HepG2 (cell line): ENCODE data around the gene HBS1L. TPM values are rescaled to one million over a fixed set of nuclear protein-coding genes. Genes with fewer than 3 reads are reported as not detected.

Experiments used
- ATAC-seq: fragments of 200-7000 bp; cut with Tn5 transposase; 3 replicates; pipeline ENCODE4 v1.9.1; 2020; ENCODE audit warnings: mild to moderate bottlenecking, moderate library complexity
- BruUV-seq: library from RNA; stranded (reverse); fragments of 400-500 nt; replicated peaks from 2 replicates; lab custom pipeline; 2021; lab: Mats Ljungman, UMichigan
- CTCF ChIA-PET: fragments of 300-600 bp; formaldehyde crosslinking; extraction: SDS; loops from one replicate; lab custom pipeline; 2021; ENCODE audit warnings: low total read pairs, inconsistent platforms, low intra/inter-chr PET ratio; lab: Yijun Ruan, JAX
- POLR2A ChIA-PET: fragments of 350-600 bp; sonication (Branson Sonifier 250); formaldehyde crosslinking; loops from one replicate; lab custom pipeline; 2020; ENCODE audit warnings: antibody characterized with exemption, inconsistent platforms; lab: Yijun Ruan, JAX
- DNase-seq: peaks from one replicate; pipeline ENCODE4 v3.0.0-alpha.2; 2015; ENCODE audit warnings: low spot score
- FAIRE-seq: peaks from 3 replicates; lab custom pipeline; 2011; peaks lifted over from hg19 to GRCh38; lab: Jason Lieb, UNC
- H2AFZ ChIP-seq: one replicate; pipeline ENCODE4 v1.6.1; 2011; ENCODE audit warnings: low read length, inconsistent platforms
- H3K27ac ChIP-seq: fragments of 300-600 bp; 3 replicates; pipeline ENCODE4 v1.8.0; 2011; ENCODE audit warnings: mixed run types, mild to moderate bottlenecking, mixed read lengths, low read length, inconsistent platforms; ENCODE audit not compliant: insufficient read depth; ENCODE audit errors: extremely low read length
- H3K27me3 ChIP-seq, 2 experiments: fragments of 200-600 bp in 1 of 2; 2 replicates in 1 of 2; 3 replicates in 1 of 2; pipeline versions ENCODE4 v1.6.0 to v1.8.0; 2011; ENCODE audit warnings: low read length in 2 of 2, mild to moderate bottlenecking in 2 of 2, moderate library complexity in 2 of 2, inconsistent platforms in 1 of 2; ENCODE audit not compliant: insufficient read depth in 2 of 2, control insufficient read depth in 1 of 2
- H3K36me3 ChIP-seq, 2 experiments: fragments of 200-600 bp in 1 of 2; replicated peaks in 1 of 2; 2 replicates in 1 of 2; 3 replicates in 1 of 2; pipeline versions ENCODE4 v1.5.1 to v1.8.0; 2011; ENCODE audit warnings: low read length in 2 of 2, inconsistent platforms in 1 of 2; ENCODE audit not compliant: insufficient read depth in 2 of 2, control insufficient read depth in 1 of 2
- H3K4me1 ChIP-seq: 2 replicates; pipeline ENCODE4 v1.5.1; 2012; ENCODE audit warnings: low read length, inconsistent platforms; ENCODE audit not compliant: insufficient read depth
- H3K4me2 ChIP-seq: 2 replicates; pipeline ENCODE4 v1.6.0; 2011; ENCODE audit warnings: low read depth, low read length, inconsistent platforms
- H3K4me3 ChIP-seq, 3 experiments: fragments of 200-600 bp in 1 of 3; sonication (generic), shearing (Covaris generic) in 1 of 3; replicated peaks in 1 of 3; 2 replicates each; pipeline ENCODE4 v1.5.1; 2011 to 2016; ENCODE audit warnings: low read length in 3 of 3, inconsistent platforms in 2 of 3, low read depth in 2 of 3, mild to moderate bottlenecking in 2 of 3, control low read depth in 1 of 3, mixed read lengths in 1 of 3; ENCODE audit not compliant: insufficient read depth in 1 of 3
- H3K79me2 ChIP-seq: one replicate; pipeline ENCODE4 v1.6.1; 2011; ENCODE audit warnings: low read length, inconsistent platforms; ENCODE audit not compliant: insufficient read depth
- H3K9ac ChIP-seq: 2 replicates; pipeline ENCODE4 v1.6.0; 2011; ENCODE audit warnings: mild to moderate bottlenecking, low read depth, low read length, inconsistent platforms; ENCODE audit not compliant: insufficient read depth
- H3K9me3 ChIP-seq: 2 replicates; pipeline ENCODE4 v1.5.1; 2012; ENCODE audit warnings: mild to moderate bottlenecking, low read length
- H4K20me1 ChIP-seq: 2 replicates; pipeline ENCODE4 v1.6.0; 2011; ENCODE audit warnings: inconsistent platforms, mild to moderate bottlenecking, low read length, moderate library complexity; ENCODE audit not compliant: insufficient read depth
- ATM ChIP-seq: fragments of 450-650 bp; IDR thresholded peaks from 2 replicates; pipeline ENCODE4 v1.7.1; 2017; ENCODE audit warnings: mild to moderate bottlenecking, borderline replicate concordance
- CBX2 ChIP-seq, 2 experiments: fragments of 200-600 bp in 1 of 2; sonication (generic); formaldehyde crosslinking in 1 of 2; IDR thresholded peaks; 2 replicates each; pipeline versions ENCODE4 v1.7.0 to v1.8.1; 2018 to 2022; ENCODE audit warnings: low read depth in 2 of 2, low read length in 1 of 2, mild to moderate bottlenecking in 1 of 2, missing genetic modification reagents in 1 of 2
- EEA1 ChIP-seq: sonication (generic); formaldehyde crosslinking; IDR thresholded peaks from 2 replicates; pipeline ENCODE4 v1.5.1; 2020; ENCODE audit warnings: mild to moderate bottlenecking, missing genetic modification reagents, borderline replicate concordance
- HDAC6 ChIP-seq: fragments of 200-600 bp; sonication (generic); IDR thresholded peaks from 2 replicates; pipeline ENCODE4 v1.7.0; 2017; ENCODE audit warnings: mild to moderate bottlenecking, antibody characterized with exemption, low read length, low read depth
- KMT2B ChIP-seq: IDR thresholded peaks from 2 replicates; pipeline ENCODE4 v1.6.1; 2016; ENCODE audit warnings: missing genetic modification reagents, missing compliant biosample characterization
- MAZ ChIP-seq, 2 experiments: sonication (generic) in 1 of 2; formaldehyde crosslinking in 1 of 2; IDR thresholded peaks; 2 replicates each; pipeline versions ENCODE4 v1.5.0 to v1.6.1; 2012 to 2020; ENCODE audit warnings: low read depth in 2 of 2, mild to moderate bottlenecking in 2 of 2, borderline replicate concordance in 1 of 2, improper control_type of control experiment in 1 of 2, low read length in 1 of 2, missing genetic modification reagents in 1 of 2, moderate library complexity in 1 of 2
- U2AF1 ChIP-seq: fragments of 200-400 bp; formaldehyde crosslinking; optimal IDR thresholded peaks from 2 replicates; pipeline ENCODE3; 2017; ENCODE audit warnings: mild to moderate bottlenecking, low read depth, low read length
- ZNF124 ChIP-seq: sonication (generic); formaldehyde crosslinking; IDR thresholded peaks from 2 replicates; pipeline ENCODE4 v1.4.0; 2020; ENCODE audit warnings: missing genetic modification reagents
- ZNF224 ChIP-seq: sonication (generic); formaldehyde crosslinking; IDR thresholded peaks from 2 replicates; pipeline ENCODE4 v1.5.0; 2020; ENCODE audit warnings: mild to moderate bottlenecking, missing genetic modification reagents
- WGBS: methylation state at CpG from one replicate; pipeline ENCODE4 v1.1.6; 2017; ENCODE audit warnings: low lambda C conversion rate; 5-methylcytosine and 5-hydroxymethylcytosine counted together
- in situ Hi-C: cut with HindIII; loops from 2 replicates; pipeline ENCODE4 v1.10.0; 2017; ENCODE audit warnings: low pct_unique_long_range_greater_than_20kb; ENCODE audit not compliant: extremely low pct_ligation_motif_present
- intact Hi-C: fragments of 100-400 bp; cut with micrococcal nuclease; formaldehyde crosslinking; loops from one replicate; pipeline ENCODE4 v1.10.0; 2022; ENCODE audit not compliant: unreplicated experiment
- polyA plus RNA-seq, 8 experiments: library from polyadenylated mRNA; depleted of rRNA in 3 of 8; stranded (reverse) in 7 of 8; unstranded in 1 of 8; fragments of >200 nt; fragmentation: Illumina TruSeq in 4 of 8; extraction: Trizol in 4 of 8; gene quantifications; 2 replicates each; pipeline versions ENCODE4 v1.2.1 to v1.2.3, GENCODE V29; 2011 to 2016; ENCODE audit warnings: low read depth in 4 of 8, missing spikeins in 1 of 8, mixed read lengths in 1 of 8; ENCODE audit not compliant: insufficient read depth in 1 of 8
- total RNA-seq, 5 experiments: library from RNA; depleted of rRNA; stranded (reverse); fragments of >200 nt; fragmentation: Illumina TruSeq; extraction: Trizol; gene quantifications; 2 replicates each; pipeline ENCODE4 v1.2.3, GENCODE V29; 2016; ENCODE audit warnings: low read depth in 1 of 5

Gene HBS1L
- total and polyA plus RNA-seq, 2 of the 13 experiments (the other 11 are each of a cell fraction or from before 2014, with no cell fraction given), result 44.1 to 138 TPM

- Histone ChIP-seq H3K4me3 (no peak overlapping the region), H3K4me2 (no peak overlapping the region), H3K79me2 (no peaks in the 10 kb centered on the region), H4K20me1 (no peaks in the 10 kb centered on the region), H3K9me3 (no peaks in the 10 kb centered on the region), H3K27me3 (peaks cover 2 to 6% of the 10 kb centered on the region in 2 experiments; a peak in 2 of 5 replicates), H3K27ac (no peak overlapping the region), H3K9ac (no peak overlapping the region), H2AFZ (no peak overlapping the region), H3K4me1 (peaks cover 7% of the 10 kb centered on the region), H3K36me3 (no peaks in the 10 kb centered on the region)
- DNase-seq (no peak), ATAC-seq (no peak), FAIRE-seq (no peak)
- TF ChIP-seq MAZ (IDR thresholded peaks at IDR 0.05; ENCODE audit: borderline replicate concordance, low read depth, low read length) (no peak), MAZ (CRISPR knock-in tag; IDR thresholded peaks at IDR 0.05; ENCODE audit: low read depth) (no peak), HDAC6 (no peak), EEA1 (no peak), ZNF124 (CRISPR knock-in tag) (no peak), KMT2B (CRISPR knock-in tag) (no peak), ZNF224 (CRISPR knock-in tag) (no peak), U2AF1 (no peak), ATM (no peak), CBX2 (IDR thresholded peaks at IDR 0.05; ENCODE audit: low read depth, low read length) (no peak), CBX2 (CRISPR knock-in tag; IDR thresholded peaks at IDR 0.05; ENCODE audit: low read depth) (no peak)
- ChIA-PET CTCF (no interaction called here), POLR2A (no interaction called here)
- BruUV-seq, result no TSS peak
- in situ Hi-C loops (no loop called here), intact Hi-C loops (no loop called here)
- 30% methylated on average over 1 of the region's 1 CpG for WGBS
Measured at GRCh38 chr6:135075018-135075417, 20.4 kb upstream of the HBS1L start.
